ENCODE results near the gene ARHGAP42.

ARHGAP42 gene

DNA sequence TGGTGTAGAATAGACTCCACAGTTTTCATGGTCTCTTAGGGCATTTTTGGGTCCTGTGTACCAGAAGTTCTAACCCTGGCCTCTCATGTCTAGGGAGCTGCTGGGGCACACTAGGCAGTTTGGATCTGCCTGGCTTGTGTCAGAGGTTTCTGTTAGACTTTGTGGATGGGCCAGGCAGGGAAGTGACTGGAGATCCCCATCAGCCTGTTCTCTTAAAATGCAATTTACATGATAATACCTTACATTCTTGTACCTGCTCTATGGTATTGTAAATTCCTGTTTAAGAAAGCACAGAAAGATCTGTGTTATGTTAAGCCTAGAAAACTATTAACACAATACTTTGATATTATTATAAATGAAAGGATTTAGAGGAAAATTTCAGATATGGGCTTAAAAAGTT is 104.0 kb downstream of the ARHGAP42 start:
- Histone ChIP-seq H3K27ac (ENCODE audit: low read depth, low read length) (no peak overlapping the region), H3K27me3 (ENCODE audit: control insufficient read depth in 1 of 2, insufficient read depth in 2 of 2, low read length in 2 of 2) (no peaks in the 10 kb centered on the region)

DNA sequence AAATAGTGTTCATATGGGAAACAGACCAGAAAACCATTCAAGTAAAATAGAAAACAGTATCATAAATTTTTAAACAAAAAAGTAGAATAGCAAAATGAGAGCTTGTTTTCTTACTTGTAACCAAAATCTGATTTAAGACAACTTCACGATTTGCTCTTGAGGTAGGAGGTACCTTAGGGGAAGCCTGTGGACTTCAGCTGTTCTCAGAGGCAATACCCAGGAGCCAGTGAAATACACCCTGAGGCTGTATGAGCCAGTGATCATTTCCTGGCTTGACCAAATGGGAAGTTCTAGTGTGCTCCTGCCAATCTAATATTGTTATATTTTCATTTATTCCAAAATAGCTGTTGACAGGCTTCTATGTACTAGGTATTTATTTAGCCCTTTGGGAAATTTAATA is 104.8 kb downstream of the ARHGAP42 start:
- Histone ChIP-seq H3K27me3 (ENCODE audit: control insufficient read depth in 1 of 2, insufficient read depth in 2 of 2, low read length in 2 of 2) (no peaks in the 10 kb centered on the region), H3K9me3 (ENCODE audit: control insufficient read depth in 1 of 2, low read length in 2 of 2) (no peaks in the 10 kb centered on the region), H3K27ac (ENCODE audit: low read depth, low read length) (no peak overlapping the region), H3K9ac (ENCODE audit: low read depth in 1 of 2, low read length in 2 of 2) (no peak overlapping the region), H3K36me3 (ENCODE audit: control insufficient read depth in 1 of 2, insufficient read depth in 2 of 2, low read length in 2 of 2) (no peaks in the 10 kb centered on the region), H3K4me3 (ENCODE audit: low read depth in 1 of 2, low read length in 2 of 2) (no peak overlapping the region), H3K4me1 (ENCODE audit: control insufficient read depth in 1 of 2, insufficient read depth in 2 of 2, low read length in 2 of 2) (no peaks in the 10 kb centered on the region)

More for the DNA sequence above, 104.0 kb downstream of the ARHGAP42 start:
- no peaks in the 10 kb centered on the region for H3K36me3 ChIP-seq (ENCODE audit: control insufficient read depth in 1 of 2, insufficient read depth in 2 of 2, low read length in 2 of 2)
- no peak overlapping the region for H3K9ac ChIP-seq (ENCODE audit: low read depth in 1 of 2, low read length in 2 of 2)
- peaks cover 0 to 2% of the 10 kb centered on the region in 2 donors for H3K4me1 ChIP-seq (ENCODE audit: control insufficient read depth in 1 of 2, insufficient read depth in 2 of 2, low read length in 2 of 2)
- H3K9me3 ChIP-seq (ENCODE audit: control insufficient read depth in 1 of 2, low read length in 2 of 2), result no peaks in the 10 kb centered on the region
- H3K4me3 ChIP-seq (ENCODE audit: low read depth in 1 of 2, low read length in 2 of 2), result no peak overlapping the region

DNA sequence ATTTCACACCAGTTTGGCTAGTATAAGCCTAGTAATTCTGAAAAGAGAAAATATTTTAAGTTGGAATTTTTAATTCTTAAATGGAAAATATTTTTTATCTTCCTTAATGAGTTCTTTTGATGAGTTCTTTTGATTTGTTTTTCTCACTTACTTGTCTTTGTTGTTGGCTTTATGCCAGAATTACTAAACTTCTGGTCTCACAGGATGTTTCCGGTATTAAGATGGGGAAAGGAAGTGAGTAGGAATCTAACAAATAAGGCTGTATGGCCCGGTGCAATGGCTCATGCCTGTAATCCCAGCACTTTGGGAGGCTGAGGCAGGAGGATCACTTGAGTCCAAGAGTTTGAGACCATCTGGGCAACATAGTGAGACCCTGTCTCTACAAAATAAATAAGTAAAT is 106.4 kb downstream of the ARHGAP42 start:
- Histone ChIP-seq H3K9ac (ENCODE audit: low read depth in 1 of 2, low read length in 2 of 2) (no peak overlapping the region), H3K9me3 (ENCODE audit: control insufficient read depth in 1 of 2, low read length in 2 of 2) (no peaks in the 10 kb centered on the region), H3K27ac (ENCODE audit: low read depth, low read length) (no peak overlapping the region), H3K36me3 (ENCODE audit: control insufficient read depth in 1 of 2, insufficient read depth in 2 of 2, low read length in 2 of 2) (no peaks in the 10 kb centered on the region), H3K4me1 (ENCODE audit: control insufficient read depth in 1 of 2, insufficient read depth in 2 of 2, low read length in 2 of 2) (no peaks in the 10 kb centered on the region), H3K4me3 (ENCODE audit: low read depth in 1 of 2, low read length in 2 of 2) (no peak overlapping the region), H3K27me3 (ENCODE audit: control insufficient read depth in 1 of 2, insufficient read depth in 2 of 2, low read length in 2 of 2) (no peaks in the 10 kb centered on the region)

DNA sequence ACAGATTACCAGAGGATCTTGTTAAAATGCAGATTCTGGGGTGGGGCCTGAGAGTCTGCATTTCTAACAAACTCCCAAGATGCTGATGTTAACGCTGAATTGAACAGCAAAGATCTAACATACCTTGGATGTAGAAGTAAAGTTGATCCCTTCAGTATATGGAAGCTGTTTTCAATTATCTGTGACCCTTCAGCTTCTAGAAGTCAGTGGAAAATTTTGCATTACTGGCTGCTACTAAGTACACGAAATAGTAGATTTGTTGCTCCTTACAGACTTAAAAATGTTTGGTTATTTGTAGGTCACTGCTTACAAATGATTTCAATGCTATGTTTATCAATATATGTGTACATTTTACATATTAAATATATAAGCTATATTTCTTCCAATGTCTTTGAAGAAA is 107.4 kb downstream of the ARHGAP42 start:
- H3K27me3 ChIP-seq (ENCODE audit: control insufficient read depth in 1 of 2, insufficient read depth in 2 of 2, low read length in 2 of 2), result no peaks in the 10 kb centered on the region
- H3K36me3 ChIP-seq (ENCODE audit: control insufficient read depth in 1 of 2, insufficient read depth in 2 of 2, low read length in 2 of 2), result no peaks in the 10 kb centered on the region
- H3K4me1 ChIP-seq (ENCODE audit: control insufficient read depth in 1 of 2, insufficient read depth in 2 of 2, low read length in 2 of 2), result no peaks in the 10 kb centered on the region
- no peak overlapping the region for H3K27ac ChIP-seq (ENCODE audit: low read depth, low read length)
- H3K9ac ChIP-seq (ENCODE audit: low read depth in 1 of 2, low read length in 2 of 2), result no peak overlapping the region
- H3K4me3 ChIP-seq (ENCODE audit: low read depth in 1 of 2, low read length in 2 of 2), result no peak overlapping the region
- no peaks in the 10 kb centered on the region for H3K9me3 ChIP-seq (ENCODE audit: control insufficient read depth in 1 of 2, low read length in 2 of 2)

DNA sequence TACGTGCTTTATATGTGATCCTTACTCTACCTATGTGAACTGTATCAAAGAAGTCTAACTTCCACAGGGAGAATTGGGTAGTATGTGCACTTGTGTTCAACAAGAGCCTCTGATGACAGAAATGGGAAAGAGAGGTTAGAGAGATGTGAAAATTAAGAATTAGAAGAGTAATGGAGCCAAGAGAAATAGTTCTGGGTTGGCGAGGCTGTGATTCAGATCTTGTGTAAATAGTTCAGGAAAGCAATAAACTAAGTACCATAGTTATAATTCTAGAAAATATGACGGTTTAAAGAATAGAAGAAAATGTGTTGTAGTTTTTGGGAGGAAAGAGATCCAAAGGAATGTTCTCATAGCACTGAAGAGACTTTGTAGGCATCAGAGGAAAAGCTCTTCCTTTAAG is 112.4 kb downstream of the ARHGAP42 start:
- peaks cover 0 to 3% of the 10 kb centered on the region in 2 donors for H3K4me1 ChIP-seq (ENCODE audit: control insufficient read depth in 1 of 2, insufficient read depth in 2 of 2, low read length in 2 of 2)
- H3K4me3 ChIP-seq (ENCODE audit: low read depth in 1 of 2, low read length in 2 of 2), result no peak overlapping the region
- no peaks in the 10 kb centered on the region for H3K9me3 ChIP-seq (ENCODE audit: control insufficient read depth in 1 of 2, low read length in 2 of 2)
- no peaks in the 10 kb centered on the region for H3K27me3 ChIP-seq (ENCODE audit: control insufficient read depth in 1 of 2, insufficient read depth in 2 of 2, low read length in 2 of 2)
- no peaks in the 10 kb centered on the region for H3K36me3 ChIP-seq (ENCODE audit: control insufficient read depth in 1 of 2, insufficient read depth in 2 of 2, low read length in 2 of 2)
- no peak overlapping the region for H3K27ac ChIP-seq (ENCODE audit: low read depth, low read length)
- no peak overlapping the region for H3K9ac ChIP-seq (ENCODE audit: low read depth in 1 of 2, low read length in 2 of 2)

DNA sequence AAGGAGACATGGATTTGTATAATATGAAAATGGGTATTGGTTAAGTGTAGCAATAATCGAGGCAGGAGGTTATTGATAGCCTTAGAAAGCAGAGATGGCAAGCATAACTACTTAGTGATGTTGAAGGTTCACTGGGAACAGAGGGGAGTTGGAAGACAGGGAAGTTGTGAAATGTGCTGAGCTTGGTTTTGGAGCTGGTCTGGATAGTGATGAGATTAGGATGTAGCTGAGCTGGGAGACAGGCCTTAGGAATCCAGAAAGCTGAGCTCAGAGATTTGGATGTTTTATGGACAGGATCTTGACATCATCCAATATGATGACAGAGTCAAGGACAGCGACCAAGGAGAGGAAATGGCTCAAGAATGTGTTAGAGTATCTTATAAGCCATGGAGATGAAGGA is 113.1 kb downstream of the ARHGAP42 start:
- H3K9ac ChIP-seq (ENCODE audit: low read depth in 1 of 2, low read length in 2 of 2), result no peak overlapping the region
- H3K36me3 ChIP-seq (ENCODE audit: control insufficient read depth in 1 of 2, insufficient read depth in 2 of 2, low read length in 2 of 2), result no peaks in the 10 kb centered on the region
- peaks cover 0 to 3% of the 10 kb centered on the region in 2 donors for H3K4me1 ChIP-seq (ENCODE audit: control insufficient read depth in 1 of 2, insufficient read depth in 2 of 2, low read length in 2 of 2)
- H3K9me3 ChIP-seq (ENCODE audit: control insufficient read depth in 1 of 2, low read length in 2 of 2), result no peaks in the 10 kb centered on the region
- H3K27me3 ChIP-seq (ENCODE audit: control insufficient read depth in 1 of 2, insufficient read depth in 2 of 2, low read length in 2 of 2), result no peaks in the 10 kb centered on the region
- H3K27ac ChIP-seq (ENCODE audit: low read depth, low read length), result no peak overlapping the region
- no peak overlapping the region for H3K4me3 ChIP-seq (ENCODE audit: low read depth in 1 of 2, low read length in 2 of 2)

DNA sequence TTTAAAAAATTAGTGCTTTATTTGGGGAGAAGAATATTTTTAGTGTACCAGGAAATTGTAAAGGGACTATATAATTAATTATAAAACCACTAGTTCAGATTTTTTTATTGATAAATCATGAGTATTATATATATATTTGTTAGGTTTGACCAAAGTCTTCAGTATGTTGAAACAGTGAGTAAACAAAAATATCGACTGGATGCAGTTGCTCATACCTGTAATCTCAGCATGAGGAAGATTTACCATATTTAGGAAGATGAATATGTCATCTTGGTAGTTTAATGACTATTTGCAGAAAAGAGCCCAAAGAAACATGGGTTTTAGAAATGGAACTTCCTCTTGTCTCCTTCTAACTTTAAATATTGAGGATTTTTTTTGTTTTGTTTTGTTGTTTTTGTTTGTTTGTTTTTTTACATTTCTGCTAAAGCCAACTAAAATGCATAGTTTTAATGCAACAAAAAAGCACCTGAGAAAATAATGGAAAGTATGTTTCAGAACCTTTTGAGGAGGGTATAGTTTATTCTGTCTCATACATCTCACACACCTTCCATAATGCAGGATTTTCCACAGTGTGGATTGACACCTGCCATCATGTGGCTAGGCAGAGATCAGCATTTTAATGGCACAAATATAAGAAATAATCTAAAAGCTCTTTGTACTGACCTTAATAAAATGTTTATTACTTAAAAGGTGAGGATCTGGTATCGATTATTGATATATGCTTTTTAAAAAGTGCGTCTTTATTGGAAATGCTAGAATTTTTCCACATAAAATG is 114.3 kb downstream of the ARHGAP42 start:
- Histone ChIP-seq H3K9me3 (ENCODE audit: control insufficient read depth in 1 of 2, low read length in 2 of 2) (no peaks in the 10 kb centered on the region), H3K9ac (ENCODE audit: low read depth in 1 of 2, low read length in 2 of 2) (no peak overlapping the region), H3K4me1 (ENCODE audit: control insufficient read depth in 1 of 2, insufficient read depth in 2 of 2, low read length in 2 of 2) (peaks cover 0 to 3% of the 10 kb centered on the region in 2 donors), H3K27me3 (ENCODE audit: control insufficient read depth in 1 of 2, insufficient read depth in 2 of 2, low read length in 2 of 2) (no peaks in the 10 kb centered on the region), H3K27ac (ENCODE audit: low read depth, low read length) (no peak overlapping the region), H3K4me3 (ENCODE audit: low read depth in 1 of 2, low read length in 2 of 2) (no peak overlapping the region), H3K36me3 (ENCODE audit: control insufficient read depth in 1 of 2, insufficient read depth in 2 of 2, low read length in 2 of 2) (no peaks in the 10 kb centered on the region)

DNA sequence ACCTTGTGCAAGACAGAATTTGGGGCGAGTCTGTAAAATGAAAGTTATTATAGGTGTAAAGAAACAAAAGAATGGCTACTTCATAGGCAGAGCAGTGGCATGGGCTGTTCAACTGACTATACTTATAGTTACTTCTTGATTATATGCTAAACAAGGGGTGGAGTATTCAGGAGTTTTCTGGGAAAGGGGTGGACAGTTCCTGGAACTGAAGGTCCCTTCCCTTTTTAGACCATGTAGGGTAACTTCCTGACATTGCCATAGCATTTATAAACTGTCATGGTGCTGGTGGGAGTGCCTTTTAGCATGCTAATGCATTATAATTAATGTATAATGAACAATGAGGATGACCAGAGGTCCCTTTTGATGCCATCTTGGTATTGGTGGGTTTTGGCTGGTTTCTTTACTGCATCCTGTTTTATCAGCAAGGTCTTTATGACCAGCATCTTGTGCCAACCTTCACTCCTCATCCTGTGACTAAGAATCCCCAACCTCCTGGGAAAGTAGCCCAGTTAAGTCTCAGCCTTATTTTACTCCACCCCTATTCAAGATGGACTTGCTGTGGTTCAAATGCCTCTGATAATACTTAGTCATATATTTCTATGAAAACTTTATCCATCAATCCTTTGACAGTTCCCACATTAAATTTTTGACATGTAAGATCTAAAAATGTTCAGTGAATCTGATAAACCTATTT is 118.6 kb downstream of the ARHGAP42 start:
- H3K27me3 ChIP-seq (ENCODE audit: control insufficient read depth in 1 of 2, insufficient read depth in 2 of 2, low read length in 2 of 2), result no peaks in the 10 kb centered on the region
- no peak overlapping the region for H3K27ac ChIP-seq (ENCODE audit: low read depth, low read length)
- H3K9ac ChIP-seq (ENCODE audit: low read depth in 1 of 2, low read length in 2 of 2), result no peak overlapping the region
- no peaks in the 10 kb centered on the region for H3K36me3 ChIP-seq (ENCODE audit: control insufficient read depth in 1 of 2, insufficient read depth in 2 of 2, low read length in 2 of 2)
- H3K4me1 ChIP-seq (ENCODE audit: control insufficient read depth in 1 of 2, insufficient read depth in 2 of 2, low read length in 2 of 2), result peaks cover 0 to 3% of the 10 kb centered on the region in 2 donors
- H3K9me3 ChIP-seq (ENCODE audit: control insufficient read depth in 1 of 2, low read length in 2 of 2), result no peaks in the 10 kb centered on the region
- no peak overlapping the region for H3K4me3 ChIP-seq (ENCODE audit: low read depth in 1 of 2, low read length in 2 of 2)

DNA sequence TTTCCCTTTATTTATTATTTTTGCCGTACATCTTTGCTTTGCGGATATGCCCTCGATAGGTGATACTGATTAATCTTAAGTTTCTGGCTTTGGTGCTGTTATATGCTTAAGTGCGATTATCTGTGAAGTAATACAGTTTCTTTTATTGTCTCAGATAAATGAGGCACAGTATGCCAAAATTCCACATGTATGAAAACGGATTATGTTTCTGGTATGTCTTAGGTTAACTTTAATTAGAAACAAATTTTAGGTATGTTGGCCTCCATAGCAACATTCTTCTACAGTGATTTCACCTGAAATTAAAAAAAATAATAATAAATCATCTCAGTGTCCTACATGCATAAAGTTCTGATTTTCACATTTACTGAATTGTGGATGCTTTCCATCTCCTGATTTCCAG is 119.2 kb downstream of the ARHGAP42 start:
- Histone ChIP-seq H3K27ac (ENCODE audit: low read depth, low read length) (no peak overlapping the region), H3K9me3 (ENCODE audit: control insufficient read depth in 1 of 2, low read length in 2 of 2) (no peaks in the 10 kb centered on the region), H3K36me3 (ENCODE audit: control insufficient read depth in 1 of 2, insufficient read depth in 2 of 2, low read length in 2 of 2) (no peaks in the 10 kb centered on the region), H3K27me3 (ENCODE audit: control insufficient read depth in 1 of 2, insufficient read depth in 2 of 2, low read length in 2 of 2) (no peaks in the 10 kb centered on the region), H3K9ac (ENCODE audit: low read depth in 1 of 2, low read length in 2 of 2) (no peak overlapping the region), H3K4me3 (ENCODE audit: low read depth in 1 of 2, low read length in 2 of 2) (no peak overlapping the region), H3K4me1 (ENCODE audit: control insufficient read depth in 1 of 2, insufficient read depth in 2 of 2, low read length in 2 of 2) (peaks cover 0 to 3% of the 10 kb centered on the region in 2 donors)

DNA sequence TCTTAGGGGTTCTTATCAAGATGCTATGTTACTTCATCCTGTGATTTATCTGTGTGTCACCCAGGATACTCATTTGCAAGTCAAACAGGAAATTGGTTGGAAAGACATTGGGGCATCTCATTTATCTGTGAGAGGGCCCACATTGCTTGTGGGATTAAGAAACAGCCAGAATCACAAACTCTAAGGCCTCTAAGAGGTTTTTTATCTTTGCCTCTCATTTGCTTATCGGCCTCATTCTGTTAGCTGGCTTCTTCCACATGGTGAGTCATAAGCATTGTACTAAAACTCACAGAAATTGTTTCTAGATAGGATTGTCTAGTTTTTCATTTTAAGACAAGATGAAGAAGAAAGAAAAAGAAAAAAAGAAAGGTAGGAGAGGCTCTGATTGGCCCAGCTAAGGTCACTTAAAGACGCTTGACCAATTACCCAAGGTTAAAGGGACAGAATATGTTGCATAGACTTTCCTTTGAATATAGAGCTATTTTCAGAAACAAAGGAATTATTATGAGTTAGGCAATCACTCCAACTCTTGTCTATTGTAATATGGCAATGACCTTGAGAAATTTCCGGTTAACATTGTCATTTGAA is 121.9 kb downstream of the ARHGAP42 start:
- H3K36me3 ChIP-seq (ENCODE audit: control insufficient read depth in 1 of 2, insufficient read depth in 2 of 2, low read length in 2 of 2), result no peaks in the 10 kb centered on the region
- no peak overlapping the region for H3K9ac ChIP-seq (ENCODE audit: low read depth in 1 of 2, low read length in 2 of 2)
- no peaks in the 10 kb centered on the region for H3K27me3 ChIP-seq (ENCODE audit: control insufficient read depth in 1 of 2, insufficient read depth in 2 of 2, low read length in 2 of 2)
- no peak overlapping the region for H3K4me3 ChIP-seq (ENCODE audit: low read depth in 1 of 2, low read length in 2 of 2)
- H3K9me3 ChIP-seq (ENCODE audit: control insufficient read depth in 1 of 2, low read length in 2 of 2), result no peaks in the 10 kb centered on the region
- H3K27ac ChIP-seq (ENCODE audit: low read depth, low read length), result no peak overlapping the region
- peaks cover 0 to 6% of the 10 kb centered on the region in 2 donors for H3K4me1 ChIP-seq (ENCODE audit: control insufficient read depth in 1 of 2, insufficient read depth in 2 of 2, low read length in 2 of 2)

Measured in duodenal mucosa (tissue), 2 donors.